ENCODE results near the gene GJA3. TPM values are rescaled to one million over a fixed set of nuclear protein-coding genes. Genes with fewer than 3 reads are reported as not detected.
A peak's percentile ranks its signal among the peaks of the same experiment; 100 is the strongest.

Gene GJA3
- total and polyA plus RNA-seq, 2 of the 4 experiments (the other 2 are of a cell fraction) = 1.5 to 2.7 TPM

DNA sequence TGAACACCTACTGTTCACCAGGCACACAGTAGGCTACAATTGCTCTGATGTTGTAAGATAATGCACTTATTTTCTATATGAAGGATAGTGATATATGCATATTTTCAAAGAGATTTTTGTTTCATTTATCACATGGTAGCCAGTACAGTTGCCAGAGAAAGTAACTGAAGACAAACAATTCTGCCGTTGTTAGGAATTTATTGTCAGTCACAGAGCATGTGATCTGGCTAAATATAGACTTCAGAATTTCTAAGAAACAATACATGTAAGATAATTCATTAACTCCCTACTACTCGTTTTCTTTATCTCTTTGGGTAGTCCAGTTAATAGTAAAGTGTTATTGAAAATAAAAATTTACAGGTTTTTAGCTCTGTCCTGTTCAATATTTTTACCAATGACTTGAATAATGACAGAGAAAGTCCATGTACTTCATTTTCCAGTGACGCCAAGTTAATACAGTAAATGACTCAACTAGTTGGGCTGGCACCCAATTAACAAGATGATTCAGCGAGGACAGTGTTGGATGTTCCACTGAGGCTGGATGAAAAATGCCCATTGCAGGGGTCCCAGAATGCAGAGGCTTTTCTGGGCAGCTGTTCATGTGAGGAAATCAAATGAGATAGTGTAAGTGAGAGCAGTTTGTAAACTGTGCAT, 35.6 kb downstream of the GJA3 start:
- Histone ChIP-seq H4K8ac (ENCODE audit: low read depth in 2 of 2, low read length in 2 of 2) (no peak overlapping the region), H3K4ac (ENCODE audit: low read depth, low read length) (no peak overlapping the region), H2AK9ac (replicated peaks; ENCODE audit: low read depth, low read length, poor library complexity) (no peak overlapping the region), H3K79me1 (ENCODE audit: low read depth in 1 of 2, low read length in 2 of 2) (no peaks in the 10 kb centered on the region), H3K4me1 (ENCODE audit: control insufficient read depth, insufficient read depth, low read length) (peaks cover 7% of the 10 kb centered on the region), H2BK5ac (ENCODE audit: low read depth, low read length, poor library complexity, severe bottlenecking) (no peak overlapping the region), H3K9me3 (ENCODE audit: control insufficient read depth, insufficient read depth, low read length) (no peaks in the 10 kb centered on the region), H3K9me1 (ENCODE audit: insufficient read depth, low read length) (no peaks in the 10 kb centered on the region), H3K36me3 (ENCODE audit: control insufficient read depth, insufficient read depth, low read length) (no peaks in the 10 kb centered on the region), H3K4me3 (ENCODE audit: insufficient read depth, low read depth, low read length) (no peak overlapping the region), H3K27me3 (ENCODE audit: control insufficient read depth, insufficient read depth, low read length) (peaks cover 3% of the 10 kb centered on the region; the same call in 1 of the 2 replicates), H3K27ac (ENCODE audit: insufficient read depth, low read length) (no peak overlapping the region), H3K23ac (ENCODE audit: low read depth, low read length) (no peak overlapping the region), H3K9ac (ENCODE audit: low read depth, low read length) (no peak overlapping the region), H2BK15ac (ENCODE audit: low read depth, low read length) (no peak overlapping the region), H4K20me1 (ENCODE audit: insufficient read depth, low read length) (no peaks in the 10 kb centered on the region), H2BK20ac (ENCODE audit: low read depth, low read length) (no peak overlapping the region), H2BK120ac (ENCODE audit: low read depth, low read length) (no peak overlapping the region), H2AFZ (replicated peaks; ENCODE audit: low read length, poor library complexity) (no peak overlapping the region), H3K56ac (ENCODE audit: extremely low read depth, insufficient read depth, low read length) (no peak overlapping the region), H4K5ac (ENCODE audit: low read depth, low read length) (no peak overlapping the region), H3K14ac (replicated peaks; ENCODE audit: low read depth, low read length) (no peak overlapping the region), H3K18ac (ENCODE audit: low read depth, low read length) (no peak overlapping the region), H3K4me2 (ENCODE audit: low read depth, low read length) (peak overlapping the region; percentile 57; the same call in 1 of the 2 replicates), H4K91ac (ENCODE audit: insufficient read depth, low read depth, low read length) (no peak overlapping the region), H2AK5ac (ENCODE audit: low read depth, low read length) (no peak overlapping the region)
- dilution Hi-C loops (cut with HindIII; ENCODE audit: low sequenced_read_pairs, unreplicated experiment) (no loop called here), in situ Hi-C loops (cut with MboI; ENCODE audit: low sequenced_read_pairs) (no loop called here), intact Hi-C loops (cut with micrococcal nuclease) (no loop called here)
- ChIA-PET POLR2A (ENCODE audit: unreplicated experiment) (no interaction called here), CTCF (no interaction called here)
- ATAC-seq (ENCODE audit: low read depth) = peak; percentile 18; the same call in 1 of the 2 replicates
- TF ChIP-seq CEBPB (IDR thresholded peaks at IDR 0.05; ENCODE audit: low read depth, low read length) (no peak), FOS (IDR thresholded peaks at IDR 0.05; ENCODE audit: low read depth, low read length) (peak; percentile 29; the same call in 1 of the 2 replicates)
- TF ChIP-seq, protein P1, sequence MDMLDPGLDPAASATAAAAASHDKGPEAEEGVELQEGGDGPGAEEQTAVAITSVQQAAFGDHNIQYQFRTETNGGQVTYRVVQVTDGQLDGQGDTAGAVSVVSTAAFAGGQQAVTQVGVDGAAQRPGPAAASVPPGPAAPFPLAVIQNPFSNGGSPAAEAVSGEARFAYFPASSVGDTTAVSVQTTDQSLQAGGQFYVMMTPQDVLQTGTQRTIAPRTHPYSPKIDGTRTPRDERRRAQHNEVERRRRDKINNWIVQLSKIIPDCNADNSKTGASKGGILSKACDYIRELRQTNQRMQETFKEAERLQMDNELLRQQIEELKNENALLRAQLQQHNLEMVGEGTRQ (IDR thresholded peaks at IDR 0.05; ENCODE audit: low read depth, low read length) = peak; percentile 43; the same call in 1 of the 2 replicates
- whole genome bisulfite sequencing, 2 experiments (ENCODE audit: extremely low coverage in 2 of 2, insufficient read length in 1 of 2) = 0% methylated on average over 1 of the region's 4 CpGs; no CpG with 5 or more reads in 1 of the 2 experiments
- no TSS peak for BruUV-seq (replicated peaks)
- DNase-seq = peak; percentile 69
